ENCODE measurements around the gene WIPF1.

WIPF1 gene

DNA sequence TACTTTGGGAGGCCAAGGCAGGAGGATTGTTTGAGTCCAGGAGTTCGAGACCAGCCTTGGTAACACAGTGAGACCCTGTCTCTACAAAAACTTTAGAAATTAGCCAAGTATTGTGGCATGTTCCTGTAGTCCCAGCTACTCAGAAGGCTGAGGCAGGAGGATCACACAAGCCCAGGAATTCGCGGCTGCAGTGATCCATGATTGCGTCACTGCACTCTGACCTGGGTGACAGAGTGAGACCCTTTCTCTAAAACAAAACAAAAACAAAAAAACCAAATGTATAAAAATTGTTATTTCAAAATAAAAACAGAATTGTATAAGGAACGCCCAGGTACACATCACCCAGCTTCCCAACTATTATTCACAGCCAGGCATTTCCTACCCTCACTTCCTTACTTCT is 56.7 kb downstream of the WIPF1 start:
- no peak for DNase-seq (ENCODE audit: low read depth)

DNA sequence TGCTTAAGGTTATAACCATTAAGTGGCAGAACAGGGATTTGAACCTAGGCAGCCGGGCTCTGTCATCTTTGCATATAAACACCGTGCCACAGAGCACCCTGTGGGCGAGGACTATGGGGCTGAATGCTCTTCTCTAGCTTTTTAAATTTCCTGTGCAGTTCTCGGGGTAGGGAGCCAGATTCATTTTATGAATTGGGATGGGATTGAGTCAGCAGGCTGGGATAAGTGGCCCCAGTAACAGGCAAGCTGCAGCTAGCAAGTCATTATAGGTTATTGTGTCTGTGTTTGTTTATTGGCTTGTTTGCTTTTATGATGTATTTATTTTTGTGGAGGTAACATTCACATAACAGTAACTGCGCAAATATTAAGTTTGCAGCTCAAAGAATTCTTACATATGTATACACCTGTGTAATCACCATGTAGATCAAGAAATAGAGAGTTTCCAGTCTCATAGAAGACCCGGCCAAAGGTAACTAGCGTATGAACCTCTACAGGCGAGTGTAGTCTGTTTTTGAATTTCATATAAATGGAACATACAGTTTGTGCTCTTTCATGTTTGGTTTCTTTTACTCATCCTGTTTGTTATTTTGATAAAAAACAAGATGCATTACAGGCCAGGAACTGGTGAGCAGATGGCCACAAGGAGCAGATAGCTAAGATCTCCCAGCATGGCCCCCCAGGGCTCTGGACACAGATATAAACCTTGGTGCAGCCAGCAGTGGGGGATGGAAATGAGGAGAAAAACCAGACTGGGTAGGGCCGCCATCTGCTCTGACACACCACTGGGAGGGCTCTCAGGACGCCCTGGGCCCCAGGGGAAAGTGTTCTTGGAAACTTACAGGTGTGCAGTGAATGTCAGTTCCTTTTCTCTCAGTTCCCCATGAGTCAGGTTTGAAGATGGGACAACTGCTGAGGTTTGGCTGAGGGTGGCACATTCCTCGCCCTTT is 61.6 kb downstream of the WIPF1 start:
- no peak for DNase-seq (ENCODE audit: low read depth)

DNA sequence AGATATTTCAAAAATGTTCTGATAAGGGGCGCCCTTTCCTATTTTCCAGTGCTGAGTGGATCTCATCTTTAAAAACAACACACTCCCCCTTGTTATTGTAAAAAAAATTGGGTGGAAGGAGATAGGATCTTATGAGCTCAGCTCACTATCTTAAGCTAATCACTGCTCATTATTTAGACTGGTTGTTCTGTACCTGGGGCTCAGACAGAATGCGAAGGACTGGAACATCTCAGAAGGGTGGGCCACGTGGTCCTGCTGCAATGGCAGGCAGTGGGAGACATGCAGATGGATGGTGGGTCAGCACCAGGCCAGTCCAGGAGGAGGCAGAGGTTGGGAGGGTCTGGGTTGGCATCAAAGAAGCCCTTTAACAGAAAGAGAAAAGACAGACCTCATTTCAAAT is 62.5 kb downstream of the WIPF1 start:
- DNase-seq (ENCODE audit: low read depth) = no peak

DNA sequence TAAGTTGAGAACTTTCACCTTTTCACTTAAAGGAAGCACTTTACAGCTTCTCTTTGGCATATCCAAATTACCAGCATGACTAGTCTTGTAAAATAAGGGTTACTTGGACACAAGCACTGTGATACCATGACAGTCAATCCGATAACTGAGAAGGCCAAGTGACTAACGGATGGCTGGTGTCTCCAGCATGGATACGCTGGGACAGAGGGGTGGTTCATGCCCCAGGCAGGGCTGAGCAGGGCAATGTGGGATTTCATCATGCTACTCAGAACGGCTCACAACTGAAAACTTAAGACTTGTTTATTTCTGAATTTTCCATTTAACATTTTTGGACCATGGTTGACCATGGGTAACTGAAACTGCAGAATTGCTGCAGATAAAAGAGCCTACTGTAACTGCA is 67.7 kb downstream of the WIPF1 start:
- peak; percentile 17 for DNase-seq (ENCODE audit: low read depth)

DNA sequence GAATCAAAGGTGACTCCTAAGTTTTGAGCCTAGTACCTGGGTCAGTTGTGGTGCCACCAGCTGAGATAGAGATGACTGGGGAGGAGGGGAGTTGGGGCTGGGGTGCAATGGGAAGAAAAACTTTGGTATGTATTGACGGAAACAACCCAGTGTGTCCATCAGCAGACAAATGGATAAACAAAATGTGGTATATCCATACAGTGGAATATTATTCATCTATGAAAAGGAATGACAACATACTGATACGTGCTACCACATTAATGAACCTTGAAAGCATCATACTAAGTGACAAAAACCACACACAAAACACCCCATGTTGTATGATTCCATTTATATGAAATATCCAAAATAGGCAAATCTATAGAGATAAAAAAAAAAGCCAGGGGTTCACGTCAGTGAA is 69.6 kb downstream of the WIPF1 start:
- DNase-seq (ENCODE audit: low read depth) = no peak

DNA sequence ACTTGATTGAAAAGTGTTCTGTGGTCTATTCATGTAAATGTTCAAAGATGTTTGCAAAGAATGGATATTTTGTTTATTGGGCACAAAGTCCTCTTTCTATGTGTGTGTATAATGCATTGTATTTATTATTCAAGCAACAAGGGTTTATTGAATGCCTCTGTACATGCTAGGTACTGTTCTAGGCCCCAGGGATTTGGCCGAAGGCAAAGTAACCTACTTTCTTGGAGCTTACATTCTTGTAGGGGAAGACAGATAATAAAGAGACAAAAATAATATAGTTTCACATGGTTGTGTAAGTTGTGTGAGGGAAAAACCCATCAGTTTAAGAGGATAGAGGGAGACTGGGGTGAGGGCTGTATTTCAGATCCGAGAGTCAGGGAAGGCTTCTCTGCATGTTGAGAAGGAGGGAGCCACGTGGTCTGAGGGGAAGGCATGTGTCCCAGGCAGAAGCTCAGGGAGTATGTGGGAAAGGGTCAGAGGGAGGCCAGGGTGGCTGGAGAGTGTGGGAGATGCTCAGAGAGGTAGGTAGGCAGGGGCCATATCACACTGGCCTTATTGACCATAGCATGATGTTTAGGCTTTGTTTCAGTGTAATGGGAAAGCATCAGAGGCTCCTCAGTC is 70.4 kb downstream of the WIPF1 start:
- DNase-seq (ENCODE audit: low read depth) = no peak

- DNase-seq (ENCODE audit: low read depth) = no peak
Observed at GRCh38 chr2:174524527-174524926, 73.1 kb downstream of the WIPF1 start.

GRCh38 chr2:174522553-174522952 is 75.1 kb downstream of the WIPF1 start:
- DNase-seq (ENCODE audit: low read depth) = peak; percentile 18

- no peak for DNase-seq (ENCODE audit: low read depth)
Observed at GRCh38 chr2:174518395-174518794, 79.2 kb downstream of the WIPF1 start.

GRCh38 chr2:174516501-174517378 is 80.9 kb downstream of the WIPF1 start:
- no peak for DNase-seq (ENCODE audit: low read depth)

DNA sequence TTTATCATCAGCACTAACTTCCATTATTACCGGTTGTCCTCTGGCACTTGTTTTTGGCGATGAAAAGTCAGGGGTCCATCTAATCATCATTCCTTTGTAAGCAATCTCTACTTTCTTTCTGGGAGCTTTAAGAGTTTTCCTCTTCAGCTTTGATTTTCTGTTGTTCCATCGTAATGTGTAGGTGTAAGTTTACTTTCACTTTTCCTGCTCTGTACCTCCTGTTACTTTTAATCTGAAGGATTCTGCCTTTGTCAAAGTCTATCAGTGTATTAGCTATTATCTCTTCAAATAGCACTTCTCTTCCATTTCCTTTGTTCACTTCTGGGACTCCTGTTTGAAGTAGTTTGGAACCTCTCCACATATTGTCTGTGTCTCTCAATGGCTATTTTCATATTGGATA is 85.3 kb downstream of the WIPF1 start:
- no peak for DNase-seq (ENCODE audit: low read depth)

GRCh38 chr2:174511580-174512260 is 85.9 kb downstream of the WIPF1 start:
- no peak for DNase-seq (ENCODE audit: low read depth)

DNA sequence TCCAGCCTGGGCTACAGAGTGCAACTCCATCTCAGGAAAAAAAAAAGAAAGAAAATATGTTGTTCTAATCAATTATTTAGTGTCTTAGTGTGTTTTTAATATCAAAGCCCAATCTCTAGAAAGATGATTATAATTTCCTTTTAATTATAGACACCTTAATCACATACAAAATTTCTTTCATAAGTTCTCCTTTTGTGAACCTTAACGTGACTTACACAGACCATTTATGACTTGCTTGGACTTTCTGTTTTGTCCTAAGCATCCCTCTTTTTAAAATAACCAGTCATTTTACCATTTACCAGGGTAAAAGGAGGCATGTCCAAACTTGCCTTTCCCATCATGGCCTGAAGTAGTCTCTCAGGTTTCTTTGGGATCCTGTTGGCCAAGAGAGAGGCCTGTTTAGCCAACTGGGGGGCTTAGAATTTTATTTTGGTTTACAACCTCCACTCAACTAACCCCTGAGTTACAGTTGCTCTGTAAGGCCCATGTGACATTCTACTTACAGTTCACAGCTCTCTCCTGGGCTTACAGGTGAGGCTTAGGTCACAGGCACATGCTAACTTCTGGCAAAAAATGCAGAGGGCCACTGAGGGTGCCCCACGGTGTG is 86.9 kb downstream of the WIPF1 start:
- DNase-seq (ENCODE audit: low read depth) = no peak

Data from fibroblast of gingiva (primary cell).